Activated CD4-positive, alpha-beta T cell treated with anti-CD3 and anti-CD28 coated beads, Interleukin-2, amount 50 U/mL, for 4 hours (primary cell): ENCODE results near the gene IGSF23.
"Not testable (repeated sequence)": the region's sequence is repeated elsewhere in the genome, so short reads cannot be mapped to it uniquely, and the experiment has no call there.

Experiments used
- DNase-seq, 2 experiments: peaks; one replicate each; pipeline ENCODE4 v3.0.0-alpha.2; 2020

IGSF23 gene

DNA sequence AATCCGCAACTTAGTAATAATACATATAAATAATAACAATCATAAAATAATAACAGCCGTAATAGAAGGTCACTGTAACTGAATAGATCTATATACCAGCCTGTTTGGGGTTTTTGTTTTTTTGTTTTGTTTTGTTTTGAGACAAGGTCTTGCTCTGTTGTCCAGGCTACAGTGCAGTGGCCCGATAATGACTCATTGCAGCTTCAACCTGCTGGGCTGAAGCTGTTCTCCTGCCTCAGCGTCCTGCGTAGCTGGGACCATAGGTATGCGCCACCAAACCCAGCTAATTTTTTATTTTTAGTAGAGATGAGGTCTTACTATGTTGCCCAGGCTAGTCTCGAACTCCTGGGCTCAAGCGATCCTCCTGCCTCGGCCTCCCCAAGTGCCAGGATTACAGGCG, 950 bp downstream of the IGSF23 start:
- DNase-seq: no peak

DNA sequence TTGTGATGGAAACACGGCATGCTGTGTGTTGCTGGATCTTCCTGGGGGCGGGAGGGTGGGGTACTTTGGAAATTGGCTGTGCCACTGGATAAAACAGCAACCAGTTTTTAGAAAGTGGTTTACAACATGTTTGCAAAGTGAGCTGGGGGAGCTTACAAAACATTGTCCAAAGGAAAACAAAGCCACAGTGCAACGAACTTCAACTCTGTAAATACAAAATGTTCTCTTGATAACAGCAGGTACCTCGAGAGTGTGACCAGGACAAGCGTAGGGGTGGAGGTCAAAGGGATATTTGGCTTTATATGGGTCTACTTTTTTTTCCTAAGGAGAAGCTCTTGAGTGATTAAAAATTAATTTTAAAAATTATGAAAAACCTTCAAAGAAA, 2.5 kb downstream of the IGSF23 start:
- no peak for DNase-seq

DNA sequence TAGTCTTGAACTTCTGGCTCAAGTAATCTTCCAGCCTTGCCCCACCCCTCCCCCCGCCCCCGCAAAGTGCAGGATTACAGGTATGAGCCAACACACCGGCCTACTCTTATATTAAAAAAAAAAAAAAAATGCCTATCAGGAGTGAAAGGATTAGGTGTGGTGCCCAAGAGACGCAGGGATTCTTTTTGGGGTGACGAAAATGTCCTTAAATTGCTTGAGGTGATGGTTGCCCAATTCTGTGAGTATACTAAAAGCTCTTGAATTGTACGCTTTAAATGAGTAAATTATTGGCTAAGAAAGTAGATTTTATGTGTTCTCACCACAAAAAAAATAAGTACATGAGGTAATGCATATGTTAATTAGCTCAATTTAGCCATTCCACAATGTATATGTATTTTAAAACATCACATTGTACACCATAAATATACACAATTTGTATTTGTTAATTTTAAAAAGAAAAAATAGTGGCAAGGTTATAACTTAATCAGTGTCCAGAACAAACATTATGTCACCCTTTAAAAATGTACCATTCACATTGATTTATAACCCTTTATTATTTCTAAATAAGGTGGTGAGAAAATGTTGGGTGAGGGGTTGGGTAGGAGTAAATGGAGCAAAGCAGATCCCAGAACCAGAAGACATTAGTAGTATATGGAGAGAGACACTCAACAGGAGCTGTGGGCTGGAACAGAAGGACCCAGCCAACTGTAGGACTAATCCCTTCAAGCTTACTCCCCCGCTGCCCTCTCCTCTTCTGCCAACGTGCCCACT, 3.9 kb downstream of the IGSF23 start:
- DNase-seq: no peak

DNA sequence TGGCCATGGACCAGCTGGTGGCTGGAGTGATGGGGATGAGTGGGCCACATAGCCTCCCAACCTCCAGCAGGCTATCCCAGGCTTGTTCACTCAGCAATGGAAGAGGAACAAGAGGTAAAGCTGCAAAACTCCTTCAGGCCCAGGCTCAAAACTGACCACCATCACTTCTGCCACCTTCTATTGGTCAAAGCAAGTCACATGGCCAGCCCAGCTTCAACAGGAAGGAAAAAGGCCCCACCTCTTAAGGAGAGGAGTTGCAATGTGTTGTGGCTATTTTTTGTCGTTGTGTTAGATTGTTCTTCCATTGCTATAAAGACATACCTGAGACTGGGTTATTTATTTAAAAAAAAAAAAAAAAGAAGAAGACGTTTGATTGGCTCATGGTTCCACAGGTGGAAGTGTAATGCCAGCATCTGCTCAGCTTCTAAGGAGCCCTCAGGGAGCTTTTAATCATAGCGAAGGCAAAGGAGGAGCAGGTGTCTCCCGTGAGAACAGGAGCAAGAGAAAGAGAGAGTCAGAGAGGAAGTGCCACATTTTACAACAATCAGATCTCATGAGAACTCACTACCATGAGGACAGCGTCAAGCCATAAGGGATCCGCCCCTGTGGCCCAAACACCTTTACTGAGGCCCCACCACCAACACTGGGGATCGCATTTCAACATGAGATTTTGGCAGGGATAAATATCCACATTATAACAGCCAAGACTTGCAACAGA, 5.4 kb downstream of the IGSF23 start:
- DNase-seq: no peak

DNA sequence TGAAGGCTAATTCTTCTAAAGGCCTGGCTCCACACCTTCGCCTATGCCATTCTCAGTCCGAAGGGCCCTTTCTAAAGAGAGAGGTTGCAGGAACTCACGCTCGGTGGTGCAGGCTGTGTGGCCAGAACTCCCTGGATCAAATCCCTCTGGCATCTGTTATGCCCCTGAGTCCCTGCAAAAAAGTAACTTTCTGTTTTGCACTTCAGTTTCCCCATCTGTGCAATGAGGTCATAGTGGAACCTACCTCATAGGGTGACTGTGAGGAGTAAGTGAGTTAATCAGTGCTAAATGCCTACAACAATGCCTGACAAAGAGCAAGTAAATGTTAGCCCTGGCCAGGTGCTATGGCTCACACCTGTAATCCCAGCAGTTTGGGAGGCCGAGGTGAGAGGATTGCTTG, 7.3 kb downstream of the IGSF23 start:
- no peak for DNase-seq

DNA sequence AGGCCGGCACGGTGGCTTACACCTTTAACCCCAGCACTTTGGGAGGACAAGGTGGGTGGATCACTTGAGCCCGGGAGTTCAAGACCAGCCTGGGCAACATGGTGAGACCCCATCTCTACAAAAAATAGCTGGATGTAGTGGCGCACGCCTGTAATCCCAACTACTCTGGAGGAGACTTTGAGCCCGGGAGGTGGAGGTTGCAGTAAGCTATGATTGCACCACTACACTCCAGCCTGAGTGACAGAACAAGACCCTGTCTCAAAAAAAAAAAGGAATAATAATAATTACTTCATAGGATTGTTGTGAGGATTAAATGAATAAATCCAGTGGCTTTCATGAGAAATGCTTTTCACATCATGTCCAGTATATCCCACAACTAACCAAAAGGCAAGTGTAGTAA, 8.0 kb downstream of the IGSF23 start:
- DNase-seq: no peak

DNA sequence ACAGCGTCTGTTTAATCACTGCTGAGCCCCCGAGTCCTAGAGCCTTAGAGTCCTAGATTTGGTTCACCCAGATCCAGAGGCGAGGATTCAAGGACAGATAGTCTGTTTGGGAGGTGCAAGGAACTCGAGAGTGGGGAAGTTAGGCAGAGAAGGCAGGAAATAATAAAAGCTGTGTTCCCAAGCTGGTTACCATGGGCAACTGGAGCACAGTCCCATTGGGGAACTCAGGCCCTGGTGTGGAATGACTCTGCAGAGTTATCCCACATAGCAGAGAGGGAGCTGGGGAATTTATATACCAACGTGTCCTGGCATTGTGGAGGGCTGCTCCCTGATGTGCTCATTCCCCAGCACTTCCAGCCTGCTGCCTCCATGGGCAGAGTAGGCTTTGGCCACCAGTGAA, 9.7 kb downstream of the IGSF23 start:
- no peak for DNase-seq

DNA sequence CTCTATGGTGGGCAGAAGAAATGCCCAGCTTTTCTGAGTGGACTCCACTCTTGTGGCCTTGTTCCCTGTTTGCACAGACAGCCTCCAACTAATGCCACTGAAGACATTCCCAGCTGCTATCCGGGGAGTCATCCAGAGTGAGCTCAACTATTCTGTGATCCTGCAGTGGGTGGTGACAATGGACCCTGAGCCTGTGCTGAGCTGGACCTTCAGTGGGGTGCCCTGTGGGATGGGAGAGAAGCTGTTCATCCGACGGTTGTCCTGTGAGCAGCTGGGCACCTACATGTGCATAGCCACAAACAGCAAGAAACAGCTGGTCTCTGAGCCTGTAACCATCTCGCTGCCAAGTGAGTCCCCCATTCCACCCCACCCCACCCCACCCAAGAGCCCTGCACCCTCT, 10.3 kb downstream of the IGSF23 start:
- no peak for DNase-seq

DNA sequence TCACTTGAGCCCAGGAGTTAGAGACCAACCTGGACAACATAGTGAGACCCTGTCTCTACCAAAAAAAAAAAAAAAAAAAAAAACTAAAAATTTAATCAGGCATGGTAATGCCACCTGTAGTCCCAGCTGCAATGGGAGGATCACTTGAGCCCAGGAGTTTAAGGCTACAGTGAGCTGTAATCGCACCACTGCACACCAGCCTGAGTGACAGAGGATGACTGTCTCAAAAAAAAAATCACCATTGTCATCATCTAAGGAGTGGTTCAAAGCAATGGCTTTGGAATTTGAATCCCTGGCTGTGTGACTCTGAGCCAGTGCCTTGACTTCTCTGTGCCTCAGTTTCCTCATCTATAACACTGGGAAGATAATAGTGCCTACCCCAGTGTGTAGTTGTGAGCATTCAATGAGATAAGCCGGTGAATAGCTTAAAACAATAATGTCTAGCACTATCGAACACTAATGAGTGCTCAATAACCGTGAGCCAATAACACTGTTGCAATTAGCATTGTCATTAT, 11.5 kb downstream of the IGSF23 start:
- no peak for DNase-seq

DNA sequence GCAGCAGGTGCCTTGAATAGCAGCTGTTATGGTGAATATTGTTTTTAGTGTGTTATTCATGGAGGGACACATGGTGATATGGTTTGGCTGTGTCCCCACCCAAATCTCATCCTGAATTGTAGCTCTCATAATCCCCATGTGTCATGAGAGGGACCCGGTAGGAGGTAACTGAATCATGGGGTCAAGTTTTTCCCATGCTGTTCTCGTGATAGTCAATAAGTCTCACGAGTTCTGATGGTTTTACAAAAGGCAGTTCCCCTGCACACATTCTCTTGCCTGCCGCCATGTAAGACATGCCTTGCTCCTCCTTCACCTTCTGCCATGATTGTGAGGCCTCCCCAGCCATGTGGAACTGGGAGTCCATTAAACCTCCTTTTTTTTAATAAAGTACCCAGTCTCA, 12.3 kb downstream of the IGSF23 start:
- DNase-seq: not testable (repeated sequence)

DNA sequence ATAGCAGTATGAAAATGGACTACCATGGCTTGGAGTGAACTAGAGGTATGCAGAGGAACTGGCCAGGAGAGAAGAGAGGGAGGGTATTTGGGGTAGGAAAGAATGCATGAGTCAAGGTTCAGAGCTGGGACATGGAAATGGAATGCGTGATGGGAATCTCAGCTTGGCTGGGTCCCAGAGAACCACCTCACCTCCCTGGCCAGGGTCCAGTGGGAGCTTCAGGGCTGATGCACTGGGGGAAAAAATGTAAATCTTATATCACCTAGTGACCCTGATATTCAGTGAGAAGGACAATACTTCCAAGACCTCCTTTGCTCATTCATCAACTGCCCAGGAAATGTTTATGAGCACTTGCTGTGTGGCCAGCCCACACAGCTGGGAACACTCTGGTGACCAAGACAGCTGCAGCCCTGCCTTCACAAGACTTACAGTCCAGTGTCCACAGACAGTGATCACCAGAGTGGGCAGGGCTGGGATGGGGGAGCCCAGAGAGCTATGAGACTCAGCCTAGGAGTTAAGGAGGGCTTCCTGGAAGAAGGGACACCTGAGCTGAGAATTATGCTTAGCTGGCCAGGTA, 12.8 kb downstream of the IGSF23 start:
- DNase-seq: no peak

DNA sequence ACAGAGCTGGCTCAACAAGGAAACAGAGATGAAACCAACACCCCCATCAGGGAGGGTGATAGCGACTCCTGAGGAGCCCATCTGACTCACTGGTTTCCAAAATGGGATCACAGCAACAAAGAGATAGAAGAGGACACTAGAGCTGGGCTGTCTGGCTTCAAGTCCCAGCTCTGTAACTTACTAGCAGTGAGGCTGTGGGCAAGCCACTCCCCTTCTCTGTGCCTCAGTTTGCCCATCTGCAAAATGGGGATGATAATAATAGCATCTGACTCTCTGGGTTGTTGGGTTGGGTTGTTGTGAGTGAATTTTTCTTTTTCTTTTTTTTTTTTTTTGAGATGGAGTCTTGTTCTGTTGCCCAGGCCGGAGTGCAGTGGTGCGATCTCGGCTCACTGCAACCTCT, 14.3 kb downstream of the IGSF23 start:
- no peak for DNase-seq

DNA sequence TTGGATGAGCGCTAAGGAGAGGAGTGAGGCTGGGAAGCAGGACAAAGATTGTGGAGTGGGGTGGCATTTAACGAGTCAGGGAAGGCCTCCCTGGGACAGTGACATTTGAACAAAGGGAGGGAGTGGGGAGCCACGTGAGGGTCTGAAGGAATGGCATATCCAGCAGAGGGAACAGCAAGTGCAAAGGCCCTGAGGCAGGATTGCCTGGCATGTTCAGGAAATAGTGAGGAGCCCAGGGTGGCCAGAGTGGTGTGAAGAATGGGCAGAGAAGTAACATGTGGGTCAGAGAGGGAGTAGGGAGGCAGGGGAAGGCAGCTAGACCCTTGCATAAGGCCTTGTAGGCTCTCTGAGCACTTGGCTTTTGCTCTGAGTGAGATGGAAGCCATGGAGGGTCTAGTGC, 15.4 kb downstream of the IGSF23 start:
- no peak for DNase-seq

DNA sequence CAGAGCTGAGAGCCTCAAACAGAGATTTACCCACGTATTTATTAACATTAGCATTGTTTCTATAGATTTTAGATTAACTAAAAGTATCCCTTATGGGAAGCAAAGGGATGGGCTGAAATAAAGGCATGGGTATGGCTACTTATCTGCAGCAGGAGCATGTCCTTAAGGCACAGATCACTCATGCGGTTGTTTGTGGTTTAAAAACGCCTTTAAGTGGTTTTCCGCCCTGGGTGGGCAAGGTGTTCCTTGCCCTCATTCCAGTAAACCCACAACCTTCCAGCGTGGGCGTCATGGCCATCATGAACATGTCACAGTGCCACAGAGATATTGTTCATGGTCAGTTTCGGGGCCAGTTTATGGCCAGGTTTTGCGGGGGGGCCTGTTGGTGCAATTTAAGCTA, 18.2 kb downstream of the IGSF23 start:
- DNase-seq: not testable (repeated sequence)

DNA sequence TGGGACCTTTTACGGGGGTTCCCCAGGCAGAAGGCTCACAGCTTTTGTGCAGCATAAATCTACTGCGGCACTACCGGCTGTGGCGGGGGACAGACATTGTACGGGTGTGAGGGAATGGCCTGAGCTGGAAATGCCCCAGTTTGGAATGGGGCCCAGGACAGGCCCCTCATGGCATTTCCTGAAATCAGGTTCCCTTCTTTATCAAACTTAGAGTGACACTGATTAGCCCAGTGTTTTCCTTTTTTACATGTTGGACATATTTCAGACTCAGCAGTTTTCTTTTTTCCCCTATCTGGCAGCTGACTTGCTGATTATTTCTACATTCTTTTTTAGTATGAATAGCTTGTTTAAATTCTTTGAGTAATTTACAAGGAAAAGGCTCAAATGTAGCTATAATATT, 20.7 kb downstream of the IGSF23 start:
- DNase-seq: not testable (repeated sequence)

DNA sequence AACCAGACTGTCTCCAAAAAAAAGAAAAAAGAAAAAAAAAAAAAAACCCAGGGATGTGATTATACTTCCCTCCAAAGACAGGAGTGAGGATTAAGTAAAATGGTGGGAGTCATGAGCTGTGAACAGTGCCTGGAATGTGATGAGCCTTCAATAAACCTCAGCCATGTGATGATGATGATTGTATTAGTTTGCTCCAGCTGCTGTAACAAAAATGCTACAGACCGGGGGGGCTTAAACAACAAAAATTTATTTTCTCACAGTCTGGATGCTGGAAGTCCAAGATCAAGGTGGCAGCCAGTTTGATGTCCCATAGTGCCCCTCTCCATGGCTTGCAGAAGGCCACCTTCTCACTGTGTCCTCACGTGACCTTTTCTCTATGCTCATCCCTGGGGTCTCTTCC, 21.4 kb downstream of the IGSF23 start:
- no peak for DNase-seq

DNA sequence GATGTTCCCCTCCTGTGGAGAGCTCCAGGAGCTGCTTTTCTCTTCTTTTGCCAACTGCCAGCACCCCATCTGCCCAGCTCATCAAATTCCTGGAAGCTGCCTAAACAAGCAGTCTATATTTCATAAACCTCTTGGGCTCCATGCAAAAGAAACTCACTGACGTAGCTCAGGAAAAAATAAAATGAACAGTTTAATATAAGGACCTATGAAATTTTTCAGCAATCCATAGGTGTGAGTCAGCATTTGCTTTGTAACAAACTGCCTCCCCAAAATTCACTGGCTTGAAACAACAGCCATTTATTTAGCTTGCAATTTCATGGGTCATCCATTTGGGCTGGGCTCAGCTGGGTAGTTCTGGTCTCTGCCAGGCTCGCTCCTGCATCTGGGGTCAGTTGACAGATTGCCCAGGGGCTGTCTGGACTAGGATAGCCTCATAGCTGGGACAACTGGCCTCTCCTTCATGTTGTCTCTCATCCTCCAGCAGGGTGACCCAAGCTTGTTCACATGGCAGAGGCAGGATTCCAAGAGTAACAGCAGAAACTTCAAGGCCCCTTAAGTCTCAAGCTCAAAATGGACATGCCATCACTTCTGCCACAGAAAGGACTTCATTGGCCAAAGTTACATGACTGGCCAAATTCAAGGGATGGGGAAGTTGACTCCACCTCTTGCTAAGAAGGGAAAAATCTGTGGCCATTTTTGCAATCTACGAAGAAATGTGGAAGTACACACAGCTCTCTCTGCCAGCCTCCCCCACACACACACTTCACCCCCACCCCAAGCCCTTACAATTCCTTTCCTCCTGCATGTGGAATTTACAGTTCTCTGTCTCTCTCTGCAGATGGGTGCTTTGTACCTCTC, 22.4 kb downstream of the IGSF23 start:
- no peak for DNase-seq

DNA sequence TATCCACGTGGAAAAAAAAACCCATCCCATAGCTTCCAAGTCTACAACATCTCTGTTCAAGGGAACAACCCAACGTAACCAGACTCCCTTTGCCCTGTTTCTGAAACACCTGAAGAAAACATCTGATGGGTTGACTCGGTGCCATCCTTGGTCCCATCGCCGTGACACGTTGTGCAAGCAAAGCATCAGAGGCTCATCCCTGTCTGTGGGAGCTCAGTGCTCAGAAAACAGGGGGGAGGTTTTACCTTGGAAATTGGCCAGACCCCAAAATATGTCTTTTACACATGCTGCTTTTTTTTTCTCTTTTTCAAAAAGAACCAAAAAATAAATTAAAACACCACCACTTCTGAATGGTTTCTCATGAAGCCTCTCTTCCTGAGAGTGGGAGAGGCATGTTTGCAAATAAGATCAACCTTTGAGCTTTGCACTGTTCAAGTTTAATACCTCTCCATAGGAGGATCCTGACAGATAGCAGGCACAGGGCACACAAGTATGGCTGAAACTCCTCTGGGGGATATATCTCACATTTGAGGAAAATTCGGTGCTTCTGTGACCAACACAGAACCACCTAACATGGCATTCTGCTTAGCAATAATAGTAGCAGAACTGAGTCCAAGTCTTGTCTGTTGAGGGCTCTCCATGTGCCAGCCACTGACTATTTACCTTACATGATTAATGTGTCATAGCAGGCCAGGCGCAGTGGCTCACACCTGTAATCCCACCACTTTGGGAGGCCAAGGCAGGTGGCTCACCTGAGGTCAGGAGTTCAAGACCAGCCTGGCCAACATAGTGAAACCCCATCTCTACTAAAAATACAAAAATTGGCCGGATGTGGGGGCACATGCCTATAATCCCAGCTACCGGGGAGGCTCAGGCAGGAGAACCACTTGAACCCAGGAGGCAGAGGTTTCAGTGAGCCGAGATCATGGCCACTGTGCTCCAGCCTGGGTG, 23.4 kb downstream of the IGSF23 start:
- DNase-seq: no peak

DNA sequence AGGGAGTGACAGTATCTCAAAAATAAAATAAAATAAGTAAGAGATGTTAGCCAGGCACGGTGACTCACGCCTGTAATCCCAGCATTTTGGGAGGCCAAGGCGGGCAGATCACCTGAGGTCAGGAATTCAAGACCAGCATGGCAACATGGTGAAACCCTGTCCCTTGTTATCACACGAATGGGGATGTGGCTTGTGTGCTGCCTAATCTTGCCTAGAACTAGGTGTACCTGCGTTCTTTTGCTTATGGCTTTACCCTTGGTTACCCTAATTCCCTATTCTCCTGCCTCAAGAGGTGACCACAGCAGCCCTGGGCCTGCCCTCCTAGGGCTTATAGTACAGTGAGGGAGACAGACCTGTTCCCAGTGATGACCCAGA, 24.0 kb downstream of the IGSF23 start:
- no peak for DNase-seq

DNA sequence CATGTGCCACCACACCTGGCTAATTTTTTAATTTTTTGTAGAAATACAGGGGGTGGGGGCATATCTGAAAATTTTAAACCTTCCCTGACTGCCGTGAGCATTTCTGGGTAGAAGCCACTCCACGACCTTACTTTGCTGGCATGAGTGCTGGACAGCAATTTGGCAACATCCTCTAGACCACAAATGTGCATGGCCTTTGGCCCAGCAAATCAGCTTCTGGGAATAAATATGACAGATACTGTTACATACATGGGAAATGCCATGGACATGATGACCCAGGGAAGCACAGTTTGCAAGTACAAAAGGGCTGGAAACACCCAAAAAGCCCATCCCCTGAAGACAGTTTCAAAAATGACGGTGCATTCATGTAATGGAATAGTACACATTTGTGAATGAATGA, 27.2 kb downstream of the IGSF23 start:
- no peak for DNase-seq

DNA sequence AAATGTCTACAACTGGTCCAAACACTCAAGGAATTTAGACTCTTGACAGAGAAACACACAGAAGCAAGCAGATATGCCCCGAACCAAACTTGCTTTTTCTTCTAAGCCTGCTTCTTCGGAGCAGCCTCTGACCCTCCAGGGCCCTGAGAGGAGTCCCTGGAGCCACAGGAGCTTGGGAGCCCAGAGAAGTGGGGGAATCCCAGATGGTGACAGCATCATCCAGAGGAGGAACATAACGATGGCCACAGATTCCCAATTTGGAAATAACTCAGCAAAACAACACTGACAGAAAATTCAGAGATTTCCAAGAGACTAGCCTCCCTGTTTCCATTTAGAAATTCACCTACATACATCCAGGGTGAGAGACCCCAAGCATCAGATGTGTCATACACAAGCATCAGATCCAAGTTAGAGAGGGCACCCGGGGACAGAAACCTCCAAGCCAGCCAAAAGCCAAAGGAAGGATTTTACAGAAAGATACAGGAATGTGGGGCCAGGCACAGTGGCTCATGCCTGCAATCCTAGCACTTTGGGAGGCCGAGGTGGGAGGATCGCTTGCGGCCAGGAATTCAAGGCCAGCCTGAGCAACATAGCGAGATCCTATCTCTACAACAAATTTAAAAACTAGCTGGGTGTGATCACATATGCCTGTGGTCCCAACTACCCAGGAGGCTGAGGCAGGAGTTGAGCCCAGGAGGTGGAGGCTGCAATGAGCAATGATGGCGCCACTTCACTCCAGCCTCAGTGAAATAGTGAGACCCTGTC, 28.3 kb downstream of the IGSF23 start:
- DNase-seq: no peak
